ENCODE results near the gene BRD8. TPM values are rescaled to one million over a fixed set of nuclear protein-coding genes. Genes with fewer than 3 reads are reported as not detected.

BRD8 gene
- total and polyA plus RNA-seq, 3 donors from 2014 or later, result 165 to 303 (median 198) TPM

- TF ChIP-seq POLR2A (IDR thresholded peaks at IDR 0.05), result no peak
- TF ChIP-seq CTCF (IDR thresholded peaks at IDR 0.05), result no peak
- Histone ChIP-seq H3K27ac (no peak overlapping the region), H3K4me1 (no peaks in the 10 kb centered on the region), H3K9me3 (no peaks in the 10 kb centered on the region), H3K4me3 (no peak overlapping the region), H3K27me3 (no peaks in the 10 kb centered on the region), H3K36me3 (ENCODE audit: low read depth, missing control alignments) (no peaks in the 10 kb centered on the region)
- intact Hi-C loops (cut with DNase I; ENCODE audit: low total_unique reads), result no loop called here
- DNase-seq, result no peak
- WGBS, 2 donors, result 70% methylated on average over 5 of the region's 5 CpGs
Measured at GRCh38 chr5:138128334-138128733, 50.1 kb downstream of the BRD8 start.

GRCh38 chr5:138115254-138115653 lies 63.2 kb downstream of the BRD8 start:
- no peaks in the 10 kb centered on the region for H3K27me3 ChIP-seq
- H3K4me3 ChIP-seq, result no peak overlapping the region
- no peak for DNase-seq
- H3K27ac ChIP-seq, result no peak overlapping the region
- H3K4me1 ChIP-seq, result no peaks in the 10 kb centered on the region
- TF ChIP-seq POLR2A (IDR thresholded peaks at IDR 0.05), result no peak
- no peak for TF ChIP-seq CTCF (IDR thresholded peaks at IDR 0.05)
- no peaks in the 10 kb centered on the region for H3K9me3 ChIP-seq
- H3K36me3 ChIP-seq (ENCODE audit: low read depth, missing control alignments), result no peaks in the 10 kb centered on the region
- intact Hi-C loops (cut with DNase I; ENCODE audit: low total_unique reads), result no loop called here

- H3K27ac ChIP-seq, result no peak overlapping the region
- 60 to 68% methylated on average over 1 of the region's 1 CpG for WGBS, 2 donors
Measured at GRCh38 chr5:138111937-138112336, 66.5 kb downstream of the BRD8 start.

GRCh38 chr5:138111181-138111580 lies 67.2 kb downstream of the BRD8 start:
- Histone ChIP-seq H3K4me3 (no peak overlapping the region), H3K27me3 (no peaks in the 10 kb centered on the region), H3K27ac (no peak overlapping the region), H3K36me3 (ENCODE audit: low read depth, missing control alignments) (no peaks in the 10 kb centered on the region), H3K4me1 (no peaks in the 10 kb centered on the region), H3K9me3 (no peaks in the 10 kb centered on the region)
- TF ChIP-seq POLR2A (IDR thresholded peaks at IDR 0.05), result no peak
- intact Hi-C loops (cut with DNase I; ENCODE audit: low total_unique reads), result no loop called here
- WGBS, 2 donors, result 81 to 88% methylated on average over 4 of the region's 4 CpGs
- DNase-seq, result no peak

More at GRCh38 chr5:138111937-138112336, 66.5 kb downstream of the BRD8 start:
- Histone ChIP-seq H3K36me3 (ENCODE audit: low read depth, missing control alignments) (no peaks in the 10 kb centered on the region), H3K4me1 (no peaks in the 10 kb centered on the region), H3K9me3 (no peaks in the 10 kb centered on the region), H3K4me3 (no peak overlapping the region), H3K27me3 (no peaks in the 10 kb centered on the region)
- no peak for DNase-seq
- TF ChIP-seq POLR2A (IDR thresholded peaks at IDR 0.05), result no peak
- no peak for TF ChIP-seq CTCF (IDR thresholded peaks at IDR 0.05)
- intact Hi-C loops (cut with DNase I; ENCODE audit: low total_unique reads), result no loop called here

- DNase-seq, result no peak
- Histone ChIP-seq H3K27me3 (no peaks in the 10 kb centered on the region), H3K36me3 (ENCODE audit: low read depth, missing control alignments) (no peaks in the 10 kb centered on the region), H3K4me3 (no peak overlapping the region), H3K27ac (no peak overlapping the region), H3K9me3 (no peaks in the 10 kb centered on the region), H3K4me1 (no peaks in the 10 kb centered on the region)
- 58 to 75% methylated on average over 4 of the region's 4 CpGs for WGBS, 2 donors
- TF ChIP-seq POLR2A (IDR thresholded peaks at IDR 0.05), result no peak
- TF ChIP-seq CTCF (IDR thresholded peaks at IDR 0.05), result no peak
- intact Hi-C loops (cut with DNase I; ENCODE audit: low total_unique reads), result no loop called here
Measured at GRCh38 chr5:138110266-138110963, 68.0 kb downstream of the BRD8 start.

All from testis (tissue), 3 donors.